SK-N-MC (cell line): ENCODE data around the gene CNP.

Experiments used
- DNase-seq: peaks from one replicate; pipeline ENCODE4 v3.0.0-alpha.2; 2011; ENCODE audit warnings: low read depth, low spot score
- H3K27ac ChIP-seq: fragments of 200-600 bp; sonication (generic); 2 replicates; pipeline ENCODE4 v1.5.1; 2016; ENCODE audit warnings: mixed run types
- H3K36me3 ChIP-seq: fragments of 200-600 bp; sonication (generic); 2 replicates; pipeline ENCODE4 v1.6.1; 2017; ENCODE audit warnings: antibody characterized with exemption, low read length, mixed read lengths; ENCODE audit not compliant: insufficient read depth
- H3K4me3 ChIP-seq: fragments of 200-600 bp; sonication (generic); 2 replicates; pipeline ENCODE4 v1.5.1; 2016
- H3K9ac ChIP-seq: fragments of 200-600 bp; sonication (generic); 2 replicates; pipeline ENCODE4 v1.8.0; 2017; ENCODE audit warnings: mixed run types, mixed read lengths; ENCODE audit not compliant: insufficient read length
- H3K9me3 ChIP-seq: fragments of 200-600 bp; sonication (generic); 2 replicates; pipeline ENCODE4 v1.6.1; 2017; ENCODE audit warnings: low read depth, mild to moderate bottlenecking, antibody characterized with exemption, low read length, moderate library complexity, mixed read lengths
- EZH2 ChIP-seq: fragments of 200-600 bp; sonication (generic); IDR thresholded peaks from one replicate; pipeline ENCODE4 v1.6.1; 2017; ENCODE audit warnings: antibody characterized with exemption
- FOXP2 ChIP-seq: optimal IDR thresholded peaks from 2 replicates; pipeline ENCODE3; 2011; ENCODE audit warnings: mild to moderate bottlenecking, moderate library complexity; ENCODE audit not compliant: insufficient read depth; ENCODE audit errors: extremely low read length, control extremely low read depth
- POLR2AphosphoS5 ChIP-seq: IDR thresholded peaks from 2 replicates; pipeline ENCODE4 v1.6.1; 2012; ENCODE audit warnings: mild to moderate bottlenecking, low read depth, low read length, borderline replicate concordance

CNP gene

GRCh38 chr17:41939044-41939692, 27.4 kb upstream of the CNP start:
- DNase-seq, result no peak
- H3K9me3 ChIP-seq, result no peaks in the 10 kb centered on the region
- no peak for TF ChIP-seq EZH2
- no peak for TF ChIP-seq POLR2AphosphoS5
- no peak for TF ChIP-seq FOXP2
- H3K9ac ChIP-seq, result no peak overlapping the region
- no peak overlapping the region for H3K27ac ChIP-seq
- no peak overlapping the region for H3K4me3 ChIP-seq
- H3K36me3 ChIP-seq, result no peaks in the 10 kb centered on the region

- H3K9me3 ChIP-seq, result no peaks in the 10 kb centered on the region
- DNase-seq, result no peak
- H3K36me3 ChIP-seq, result no peaks in the 10 kb centered on the region
- H3K27ac ChIP-seq, result no peak overlapping the region
- no peak overlapping the region for H3K9ac ChIP-seq
- H3K4me3 ChIP-seq, result no peak overlapping the region
- TF ChIP-seq POLR2AphosphoS5 (no peak), EZH2 (no peak), FOXP2 (no peak)
These were observed 26.9 kb upstream of the CNP start for GRCh38 chr17:41939693-41940090.

GRCh38 chr17:41941168-41941567, 25.4 kb upstream of the CNP start:
- no peak overlapping the region for H3K4me3 ChIP-seq
- H3K9ac ChIP-seq, result no peak overlapping the region
- H3K27ac ChIP-seq, result no peak overlapping the region
- no peaks in the 10 kb centered on the region for H3K36me3 ChIP-seq
- DNase-seq, result no peak
- TF ChIP-seq FOXP2 (no peak), EZH2 (no peak), POLR2AphosphoS5 (no peak)
- H3K9me3 ChIP-seq, result no peaks in the 10 kb centered on the region

GRCh38 chr17:41942626-41943373, 23.8 kb upstream of the CNP start:
- DNase-seq, result no peak
- no peak for TF ChIP-seq POLR2AphosphoS5
- no peak for TF ChIP-seq FOXP2
- TF ChIP-seq EZH2, result no peak
- H3K9me3 ChIP-seq, result no peaks in the 10 kb centered on the region
- H3K27ac ChIP-seq, result no peak overlapping the region
- H3K36me3 ChIP-seq, result no peaks in the 10 kb centered on the region
- no peak overlapping the region for H3K4me3 ChIP-seq
- H3K9ac ChIP-seq, result no peak overlapping the region

- Histone ChIP-seq H3K4me3 (no peak overlapping the region), H3K36me3 (no peaks in the 10 kb centered on the region), H3K9ac (no peak overlapping the region), H3K9me3 (no peaks in the 10 kb centered on the region), H3K27ac (no peak overlapping the region)
- TF ChIP-seq EZH2, result no peak
- no peak for DNase-seq
These were observed 23.1 kb upstream of the CNP start for GRCh38 chr17:41943492-41943891.

GRCh38 chr17:41944943-41945342, 21.7 kb upstream of the CNP start:
- no peak for TF ChIP-seq FOXP2
- no peak for TF ChIP-seq POLR2AphosphoS5
- no peak overlapping the region for H3K27ac ChIP-seq
- no peaks in the 10 kb centered on the region for H3K9me3 ChIP-seq
- no peaks in the 10 kb centered on the region for H3K36me3 ChIP-seq
- no peak overlapping the region for H3K4me3 ChIP-seq
- H3K9ac ChIP-seq, result no peak overlapping the region
- DNase-seq, result no peak

- Histone ChIP-seq H3K27ac (no peak overlapping the region), H3K9me3 (no peaks in the 10 kb centered on the region), H3K4me3 (no peak overlapping the region), H3K36me3 (no peaks in the 10 kb centered on the region), H3K9ac (no peak overlapping the region)
- TF ChIP-seq POLR2AphosphoS5 (no peak), EZH2 (no peak), FOXP2 (no peak)
- no peak for DNase-seq
These were observed 17.7 kb upstream of the CNP start for GRCh38 chr17:41948762-41949460.

- H3K9ac ChIP-seq, result no peak overlapping the region
These were observed 10.1 kb upstream of the CNP start for GRCh38 chr17:41956522-41956921.

More at GRCh38 chr17:41956522-41956921, 10.1 kb upstream of the CNP start:
- Histone ChIP-seq H3K4me3 (no peak overlapping the region), H3K36me3 (no peaks in the 10 kb centered on the region), H3K27ac (no peak overlapping the region), H3K9me3 (no peaks in the 10 kb centered on the region)
- DNase-seq, result no peak
- no peak for TF ChIP-seq POLR2AphosphoS5
- TF ChIP-seq EZH2, result no peak
- no peak for TF ChIP-seq FOXP2
